H1 (cell line): ENCODE data around the gene CELF5. TPM values are rescaled to one million over a fixed set of nuclear protein-coding genes. Genes with fewer than 3 reads are reported as not detected.

Source experiments
- CTCF ChIA-PET: fragments of 300-600 bp; sonication (Branson Sonifier 250); formaldehyde crosslinking; loops from one replicate; lab custom pipeline; 2021; ENCODE audit not compliant: partially characterized antibody; lab: Charles Lee
- POLR2A ChIA-PET: fragments of 300-600 bp; sonication (Branson Sonifier 250); formaldehyde crosslinking; loops from one replicate; lab custom pipeline; 2021; ENCODE audit warnings: inconsistent platforms; ENCODE audit not compliant: partially characterized antibody; lab: Charles Lee
- DNase-seq, 2 experiments: peaks; one replicate each; pipeline versions ENCODE4 v3.0.0 to v3.0.0-alpha.2; 2010 to 2022; ENCODE audit warnings: low spot score in 2 of 2, low read depth in 1 of 2, mixed read lengths in 1 of 2
- FAIRE-seq: peaks from 2 replicates; lab custom pipeline; 2011; peaks lifted over from hg19 to GRCh38; lab: Jason Lieb, UNC
- H2AFZ ChIP-seq: 2 replicates; pipeline ENCODE4 v1.8.1; 2012; ENCODE audit warnings: low read length, inconsistent platforms
- H2AK5ac ChIP-seq: 2 replicates; pipeline ENCODE4 v1.6.1; 2013; ENCODE audit warnings: low read depth, low read length
- H2BK120ac ChIP-seq: replicated peaks from 2 replicates; pipeline ENCODE3; 2013; ENCODE audit warnings: low read depth, low read length, inconsistent platforms
- H2BK12ac ChIP-seq: 2 replicates; pipeline ENCODE4 v1.6.1; 2013; ENCODE audit warnings: low read depth, low read length
- H2BK15ac ChIP-seq: 2 replicates; pipeline ENCODE4 v1.6.1; 2013; ENCODE audit warnings: low read length
- H2BK20ac ChIP-seq: 2 replicates; pipeline ENCODE4 v1.6.1; 2013; ENCODE audit warnings: low read length
- H2BK5ac ChIP-seq: 2 replicates; pipeline ENCODE4 v1.6.1; 2013; ENCODE audit warnings: low read depth, low read length
- H3K14ac ChIP-seq: 2 replicates; pipeline ENCODE4 v1.6.1; 2013; ENCODE audit warnings: inconsistent platforms; ENCODE audit not compliant: insufficient read length
- H3K18ac ChIP-seq: 2 replicates; pipeline ENCODE4 v1.6.1; 2013; ENCODE audit warnings: low read length; ENCODE audit errors: extremely low read depth
- H3K23ac ChIP-seq: 2 replicates; pipeline ENCODE4 v1.6.1; 2013; ENCODE audit warnings: inconsistent platforms; ENCODE audit not compliant: insufficient read length
- H3K23me2 ChIP-seq: 2 replicates; pipeline ENCODE4 v1.6.1; 2013; ENCODE audit warnings: low read depth, low read length
- H3K27ac ChIP-seq: 2 replicates; pipeline ENCODE4 v1.6.1; 2011; ENCODE audit warnings: low read depth, low read length, inconsistent platforms
- H3K27me3 ChIP-seq, 4 experiments: replicated peaks in 1 of 4; 1 replicate in 1 of 4; 2 replicates in 3 of 4; pipeline versions ENCODE4 v1.6.1 to v1.8.1; 2011 to 2013; ENCODE audit warnings: low read length in 3 of 4, mild to moderate bottlenecking in 3 of 4, inconsistent platforms in 2 of 4, mixed read lengths in 2 of 4, moderate library complexity in 1 of 4; ENCODE audit not compliant: control insufficient read depth in 3 of 4, insufficient read depth in 3 of 4; ENCODE audit errors: extremely low read depth in 1 of 4
- H3K36me3 ChIP-seq, 4 experiments: 2 replicates each; pipeline versions ENCODE4 v1.6.1 to v1.8.1; 2011 to 2013; ENCODE audit warnings: mild to moderate bottlenecking in 4 of 4, low read length in 3 of 4, moderate library complexity in 2 of 4, control low read depth in 1 of 4, inconsistent platforms in 1 of 4; ENCODE audit not compliant: insufficient read depth in 4 of 4, control insufficient read depth in 2 of 4
- H3K4ac ChIP-seq: replicated peaks from 2 replicates; pipeline ENCODE3; 2013; ENCODE audit warnings: low read length, low read depth, mixed read lengths, inconsistent platforms; ENCODE audit not compliant: insufficient read length
- H3K4me1 ChIP-seq, 4 experiments: replicated peaks in 1 of 4; 1 replicate in 1 of 4; 2 replicates in 3 of 4; pipeline versions ENCODE4 v1.6.1 to v1.8.1; 2011 to 2013; ENCODE audit warnings: low read length in 3 of 4, inconsistent platforms in 2 of 4, mixed read lengths in 1 of 4; ENCODE audit not compliant: insufficient read depth in 4 of 4, control insufficient read depth in 3 of 4
- H3K4me2 ChIP-seq, 2 experiments: 2 replicates each; pipeline versions ENCODE4 v1.6.1 to v1.8.1; 2011 to 2013; ENCODE audit warnings: low read depth in 2 of 2, low read length in 2 of 2, control low read depth in 1 of 2, inconsistent platforms in 1 of 2, mild to moderate bottlenecking in 1 of 2; ENCODE audit not compliant: insufficient read depth in 1 of 2
- H3K4me3 ChIP-seq, 4 experiments: fragments of 200-600, 300-600 bp in 1 of 4; sonication (generic), shearing (Covaris generic), sonication (Bioruptor Twin) in 1 of 4; 2 replicates each; pipeline versions ENCODE4 v1.5.1 to v1.8.1; 2011 to 2016; ENCODE audit warnings: low read length in 4 of 4, low read depth in 3 of 4, control low read depth in 2 of 4, inconsistent platforms in 2 of 4, mild to moderate bottlenecking in 2 of 4, mixed read lengths in 1 of 4, moderate library complexity in 1 of 4; ENCODE audit not compliant: insufficient read depth in 2 of 4; ENCODE audit errors: extremely low read depth in 1 of 4
- H3K56ac ChIP-seq: replicated peaks from 2 replicates; pipeline ENCODE3; 2013; ENCODE audit warnings: low read depth, mild to moderate bottlenecking, mixed read lengths, low read length, inconsistent platforms; ENCODE audit not compliant: insufficient read length
- H3K79me1 ChIP-seq: 2 replicates; pipeline ENCODE4 v1.6.1; 2013; ENCODE audit warnings: low read depth, low read length, control low read depth
- H3K79me2 ChIP-seq, 2 experiments: 2 replicates each; pipeline versions ENCODE4 v1.6.1 to v1.8.1; 2012 to 2013; ENCODE audit warnings: low read length in 2 of 2, mild to moderate bottlenecking in 2 of 2, inconsistent platforms in 1 of 2; ENCODE audit not compliant: insufficient read depth in 2 of 2, control insufficient read depth in 1 of 2
- H3K9ac ChIP-seq, 4 experiments: replicated peaks in 1 of 4; 1 replicate in 1 of 4; 2 replicates in 3 of 4; pipeline versions ENCODE4 v1.6.1 to v1.8.1; 2011 to 2013; ENCODE audit warnings: low read depth in 3 of 4, low read length in 3 of 4, control low read depth in 2 of 4, mild to moderate bottlenecking in 2 of 4, moderate library complexity in 2 of 4, inconsistent platforms in 1 of 4; ENCODE audit errors: extremely low read depth in 1 of 4
- H3K9me3 ChIP-seq, 2 experiments: 2 replicates each; pipeline versions ENCODE4 v1.6.1 to v1.8.1; 2012 to 2013; ENCODE audit warnings: mild to moderate bottlenecking in 2 of 2, moderate library complexity in 2 of 2, control low read depth in 1 of 2, inconsistent platforms in 1 of 2, low read depth in 1 of 2, low read length in 1 of 2, mixed read lengths in 1 of 2; ENCODE audit not compliant: insufficient read depth in 2 of 2
- H4K20me1 ChIP-seq, 2 experiments: replicated peaks in 1 of 2; 2 replicates each; pipeline versions ENCODE3 to v1.8.1; 2011 to 2013; ENCODE audit warnings: inconsistent platforms in 2 of 2, low read length in 2 of 2, mild to moderate bottlenecking in 1 of 2; ENCODE audit not compliant: insufficient read depth in 2 of 2, control insufficient read depth in 1 of 2
- H4K5ac ChIP-seq: 2 replicates; pipeline ENCODE4 v1.6.1; 2013; ENCODE audit warnings: low read length, low read depth, mixed read lengths, inconsistent platforms; ENCODE audit not compliant: insufficient read length
- H4K8ac ChIP-seq: 2 replicates; pipeline ENCODE4 v1.8.0; 2013; ENCODE audit warnings: mild to moderate bottlenecking, moderate library complexity, low read length, inconsistent platforms; ENCODE audit not compliant: insufficient read depth; ENCODE audit errors: extremely low read depth
- H4K91ac ChIP-seq: replicated peaks from 2 replicates; pipeline ENCODE3; 2013; ENCODE audit warnings: low read length, mixed read lengths, inconsistent platforms; ENCODE audit not compliant: insufficient read length
- KDM4A ChIP-seq: IDR thresholded peaks from one replicate; pipeline ENCODE4 v1.7.1; 2012; ENCODE audit warnings: low read depth, mild to moderate bottlenecking, moderate library complexity, low read length, inconsistent platforms; ENCODE audit not compliant: severe bottlenecking
- SAP30 ChIP-seq: fragments of 300-600 bp; sonication (generic); IDR thresholded peaks from 2 replicates; pipeline ENCODE4 v1.7.1; 2012; ENCODE audit warnings: low read length, moderate library complexity, mild to moderate bottlenecking, inconsistent platforms; ENCODE audit not compliant: insufficient read depth, insufficient replicate concordance
- WGBS, 2 experiments: shearing (Covaris generic) in 1 of 2; methylation state at CpG; one replicate each; pipeline versions ENCODE4 v1.1.6 to v1.1.7; 2013 to 2015; ENCODE audit warnings: low lambda C conversion rate in 2 of 2, mixed read lengths in 2 of 2, inconsistent platforms in 1 of 2, low coverage in 1 of 2, missing lambda C conversion rate in 1 of 2; ENCODE audit not compliant: insufficient replicate concordance in 2 of 2, insufficient coverage in 1 of 2, insufficient read length in 1 of 2; ENCODE audit errors: extremely low coverage in 1 of 2, missing lambda C conversion rate in 1 of 2; 5-methylcytosine and 5-hydroxymethylcytosine counted together
- polyA plus RNA-seq, 7 experiments: library from polyadenylated mRNA; depleted of rRNA in 3 of 7; stranded (reverse) in 5 of 7; unstranded in 2 of 7; fragments of >200 nt in 5 of 7; fragments of 200-250 nt in 2 of 7; gene quantifications; 1 replicate in 5 of 7; 2 replicates in 1 of 7; 4 replicates in 1 of 7; pipeline versions ENCODE4 v1.2.1 to v1.2.3, GENCODE V29; 2011 to 2013; ENCODE audit warnings: missing spikeins in 2 of 7, mixed read lengths in 2 of 7
- total RNA-seq: library from RNA; stranded (reverse); fragmentation: NEBNext Ultra II Directional; extraction: Animal tissue kit (Norgen Biotek cat#: 25700); gene quantifications from 2 replicates; pipeline ENCODE4 v1.2.1, GENCODE V29; 2021

The CELF5 gene
- total and polyA plus RNA-seq, 2 of the 8 experiments (the other 6 are each of a cell fraction or from before 2014, with no cell fraction given), result 9.8 to 15.0 TPM

DNA sequence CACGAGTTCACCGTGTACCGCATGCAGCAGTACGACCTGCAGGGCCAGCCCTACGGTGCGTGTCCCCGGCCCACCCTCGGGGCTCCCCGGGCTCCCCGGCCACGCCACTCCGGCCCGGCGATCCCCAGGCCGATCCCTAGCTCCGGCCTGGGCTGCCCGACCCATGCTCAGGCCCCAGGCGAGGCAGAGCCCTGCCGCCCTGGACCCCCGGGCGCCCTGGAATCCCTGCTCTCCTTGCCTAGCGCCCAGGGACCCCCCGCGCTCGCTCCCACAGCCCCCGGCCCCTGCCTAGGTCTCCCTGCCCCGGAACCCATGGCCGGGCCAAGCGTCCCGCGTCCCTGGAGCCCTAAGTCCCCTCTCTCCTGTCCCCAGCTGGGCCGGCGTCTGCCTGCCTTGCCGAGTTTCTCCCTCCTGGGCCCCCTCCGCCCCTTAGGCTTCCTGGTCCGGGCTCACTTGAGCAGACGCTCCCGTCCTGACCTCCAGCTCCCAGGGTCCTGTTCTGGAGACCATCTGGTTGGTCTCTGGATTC is 38.2 kb upstream of the CELF5 start:
- Histone ChIP-seq H3K79me1 (peaks cover 34% of the 10 kb centered on the region), H3K18ac (no peak overlapping the region), H3K14ac (no peak overlapping the region), H4K8ac (peak overlapping the region; percentile 63), H3K23me2 (peaks cover 8% of the 10 kb centered on the region; the same call in 1 of the 2 replicates), H3K23ac (no peak overlapping the region), H3K9me3 (no peaks in the 10 kb centered on the region), H3K27me3 (no peaks in the 10 kb centered on the region), H2AFZ (no peak overlapping the region), H3K4me1 (peaks cover 0 to 16% (median 10%) of the 10 kb centered on the region in 4 experiments; a peak in 6 of 7 replicates), H3K9ac (peak overlapping the region; percentile 52 to 89 (median 79)), H3K4me3 (peak overlapping the region; percentile 71 to 94 (median 78)), H2BK120ac (no peak overlapping the region), H2BK5ac (peak overlapping the region; percentile 85; the same call in 1 of the 2 replicates), H3K56ac (no peak overlapping the region), H3K79me2 (peaks cover 13 to 54% of the 10 kb centered on the region in 2 experiments), H2BK15ac (no peak overlapping the region), H2AK5ac (no peak overlapping the region), H2BK20ac (no peak overlapping the region), H4K5ac (no peak overlapping the region), H3K4me2 (peak overlapping the region; percentile 67 to 97), H3K36me3 (no peaks in the 10 kb centered on the region; a peak in 1 of 8 replicates), H4K20me1 (peaks cover 28 to 36% of the 10 kb centered on the region in 2 experiments), H3K27ac (0 out of 2 replicates have a peak overlapping the region, but pooled peaks have one; percentile 29), H3K4ac (no peak overlapping the region), H4K91ac (peak overlapping the region; percentile 85), H2BK12ac (no peak overlapping the region)
- FAIRE-seq, result no peak
- 1% methylated on average over 21 of the region's 38 CpGs; no CpG with 5 or more reads in 1 of the 2 experiments for WGBS, 2 experiments
- DNase-seq, result no peak
- TF ChIP-seq SAP30, result no peak
- TF ChIP-seq KDM4A, result peak; percentile 38
- ChIA-PET CTCF (interaction anchor here (0.8 to 1.7 kb wide), 3 partner anchors 22 to 1240 kb away, joined by 3 to 5 read pairs (median 5); no protein-coding TSS in a partner anchor), POLR2A (interaction anchor here (1.4 to 1.6 kb wide), 2 partner anchors 24 to 57 kb away, joined by 3 to 7 read pairs; no protein-coding TSS in a partner anchor)
